ENCODE results near the gene HLCS. TPM values are rescaled to one million over a fixed set of nuclear protein-coding genes. Genes with fewer than 3 reads are reported as not detected.

HLCS gene
- polyA plus RNA-seq, 1 donor (not counting 4 experiments of a cell fraction or from before 2014, with no cell fraction given), result 11.5 TPM

DNA sequence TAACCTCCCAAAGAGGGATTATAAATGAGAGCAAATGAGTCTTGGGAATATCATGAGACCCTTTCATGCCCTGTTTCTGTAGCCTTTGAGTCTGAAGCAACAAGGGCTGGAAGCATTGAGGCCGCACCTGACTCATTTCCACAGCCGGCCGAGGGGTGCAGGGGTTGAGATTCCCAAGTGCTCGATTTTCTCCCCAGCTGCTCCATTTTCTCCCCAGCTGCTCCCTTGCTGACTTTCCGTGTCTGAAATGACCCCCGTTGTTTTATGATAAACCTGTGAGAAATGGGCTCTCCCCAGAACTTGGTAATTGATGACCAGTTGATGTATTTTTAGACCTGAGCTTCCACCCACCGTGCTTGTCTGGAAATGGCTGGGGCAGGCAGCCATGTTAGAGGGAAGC, 244.7 kb downstream of the HLCS start:
- dilution Hi-C loops (cut with MboI; ENCODE audit: extremely low pct_ligation_motif_present, low sequenced_read_pairs), result no loop called here
- Histone ChIP-seq H3K9me3 (ENCODE audit: control insufficient read depth, low read depth, low read length) (no peaks in the 10 kb centered on the region), H2AFZ (ENCODE audit: control insufficient read depth, low read length) (no peak overlapping the region), H4K20me1 (ENCODE audit: control insufficient read depth, extremely low read depth, insufficient read depth, low read length) (no peaks in the 10 kb centered on the region), H3K9me1 (ENCODE audit: control insufficient read depth, extremely low read depth, insufficient read depth, low read length) (no peaks in the 10 kb centered on the region), H3K9ac (ENCODE audit: control insufficient read depth, extremely low read depth, insufficient read depth, low read length) (no peak overlapping the region), H3K79me2 (ENCODE audit: control insufficient read depth, insufficient read depth, low read length) (no peaks in the 10 kb centered on the region), H3K4me1 (ENCODE audit: control insufficient read depth, extremely low read depth, insufficient read depth, low read length) (peaks cover 13% of the 10 kb centered on the region), H3K27me3 (ENCODE audit: control insufficient read depth, extremely low read depth, insufficient read depth, low read length) (peaks cover 4% of the 10 kb centered on the region), H3K27ac (ENCODE audit: control insufficient read depth, insufficient read depth, low read length) (no peak overlapping the region), H3K36me3 (ENCODE audit: control insufficient read depth in 2 of 2, extremely low read depth in 1 of 2, insufficient read depth in 2 of 2, low read length in 2 of 2) (no peaks in the 10 kb centered on the region), H3K4me3 (ENCODE audit: control insufficient read depth in 2 of 3, extremely low read depth in 1 of 3, insufficient read depth in 2 of 3, low read depth in 1 of 3, low read length in 3 of 3) (no peak overlapping the region), H3K4me2 (ENCODE audit: control insufficient read depth, extremely low read depth, insufficient read depth, low read depth, low read length) (no peak overlapping the region)
- DNase-seq (ENCODE audit: low read depth, low spot score) (no peak), FAIRE-seq (no peak)
- TF ChIP-seq EZH2 (IDR thresholded peaks at IDR 0.05; ENCODE audit: low read length) (no peak), CTCF (optimal IDR thresholded peaks at IDR 0.05 in 1 of 3, IDR thresholded peaks at IDR 0.05 in 1 of 3, conservative IDR thresholded peaks at IDR 0.05 in 1 of 3; ENCODE audit: extremely low read depth in 1 of 3, insufficient read depth in 2 of 3, low read length in 3 of 3) (no peak)

GRCh38 chr21:36719614-36720013, 246.9 kb downstream of the HLCS start:
- DNase-seq (ENCODE audit: low read depth, low spot score) (no peak), FAIRE-seq (no peak)
- H4K20me1 ChIP-seq (ENCODE audit: control insufficient read depth, extremely low read depth, insufficient read depth, low read length), result no peaks in the 10 kb centered on the region
- no peak overlapping the region for H3K27ac ChIP-seq (ENCODE audit: control insufficient read depth, insufficient read depth, low read length)
- no peaks in the 10 kb centered on the region for H3K79me2 ChIP-seq (ENCODE audit: control insufficient read depth, insufficient read depth, low read length)
- H3K9me1 ChIP-seq (ENCODE audit: control insufficient read depth, extremely low read depth, insufficient read depth, low read length), result no peaks in the 10 kb centered on the region
- H3K4me2 ChIP-seq (ENCODE audit: control insufficient read depth, extremely low read depth, insufficient read depth, low read depth, low read length), result peak overlapping the region; percentile 49
- TF ChIP-seq CTCF (optimal IDR thresholded peaks at IDR 0.05 in 1 of 3, IDR thresholded peaks at IDR 0.05 in 1 of 3, conservative IDR thresholded peaks at IDR 0.05 in 1 of 3; ENCODE audit: extremely low read depth in 1 of 3, insufficient read depth in 2 of 3, low read length in 3 of 3), result peak in 1 of 3 experiments; percentile 38
- no peak for TF ChIP-seq EZH2 (IDR thresholded peaks at IDR 0.05; ENCODE audit: low read length)
- H3K36me3 ChIP-seq (ENCODE audit: control insufficient read depth in 2 of 2, extremely low read depth in 1 of 2, insufficient read depth in 2 of 2, low read length in 2 of 2), result no peaks in the 10 kb centered on the region
- H3K4me1 ChIP-seq (ENCODE audit: control insufficient read depth, extremely low read depth, insufficient read depth, low read length), result peaks cover 13% of the 10 kb centered on the region
- peaks cover 4% of the 10 kb centered on the region for H3K27me3 ChIP-seq (ENCODE audit: control insufficient read depth, extremely low read depth, insufficient read depth, low read length)
- no peak overlapping the region for H3K4me3 ChIP-seq (ENCODE audit: control insufficient read depth in 2 of 3, extremely low read depth in 1 of 3, insufficient read depth in 2 of 3, low read depth in 1 of 3, low read length in 3 of 3)
- H3K9ac ChIP-seq (ENCODE audit: control insufficient read depth, extremely low read depth, insufficient read depth, low read length), result peak overlapping the region; percentile 9
- no peak overlapping the region for H2AFZ ChIP-seq (ENCODE audit: control insufficient read depth, low read length)
- H3K9me3 ChIP-seq (ENCODE audit: control insufficient read depth, low read depth, low read length), result no peaks in the 10 kb centered on the region
- dilution Hi-C loops (cut with MboI; ENCODE audit: extremely low pct_ligation_motif_present, low sequenced_read_pairs), result no loop called here
